CD4-positive, alpha-beta T cell treated with Interleukin-2 at 100 ng/mL for 4 hours (primary cell): ENCODE results near the gene PMFBP1.

ENCODE experiments used
- DNase-seq: peaks from one replicate; pipeline ENCODE4 v3.0.0-alpha.2; 2020; ENCODE audit warnings: low spot score

PMFBP1 gene

GRCh38 chr16:72182976-72183375 lies 11.0 kb upstream of the PMFBP1 start:
- DNase-seq = no peak

- DNase-seq = no peak
These were observed 7.4 kb upstream of the PMFBP1 start for GRCh38 chr16:72179204-72179970.

- DNase-seq = no peak
These were observed 2.8 kb upstream of the PMFBP1 start for GRCh38 chr16:72174726-72175125.

DNA sequence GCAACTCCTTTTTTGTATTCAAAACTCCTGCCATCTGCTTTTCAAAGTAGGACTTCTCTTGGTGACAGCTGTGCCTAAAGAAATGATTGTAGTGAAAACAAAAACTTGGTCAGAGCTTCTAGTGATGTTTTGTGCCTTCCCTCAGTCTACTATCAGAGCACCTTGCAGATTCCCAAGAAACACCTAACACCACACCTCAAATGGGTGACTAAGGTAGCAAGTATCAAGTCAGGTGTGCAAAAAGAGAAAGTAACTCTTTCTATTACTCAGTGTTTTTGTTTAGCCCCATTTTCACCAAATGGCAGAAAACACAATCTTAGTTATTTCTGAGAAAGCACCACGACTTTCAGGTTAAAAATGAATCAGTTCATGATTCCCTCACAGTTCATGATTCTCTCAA lies 2.0 kb upstream of the PMFBP1 start:
- no peak for DNase-seq

- no peak for DNase-seq
These were observed 719 bp downstream of the PMFBP1 start for GRCh38 chr16:72171236-72171635.

- no peak for DNase-seq
These were observed 2.2 kb downstream of the PMFBP1 start for GRCh38 chr16:72169708-72170107.

GRCh38 chr16:72168365-72168764 lies 3.6 kb downstream of the PMFBP1 start:
- DNase-seq = no peak

GRCh38 chr16:72166954-72167561 lies 4.9 kb downstream of the PMFBP1 start:
- no peak for DNase-seq

GRCh38 chr16:72166151-72166550 lies 5.8 kb downstream of the PMFBP1 start:
- DNase-seq = no peak

GRCh38 chr16:72164691-72165090 lies 7.3 kb downstream of the PMFBP1 start:
- no peak for DNase-seq

DNA sequence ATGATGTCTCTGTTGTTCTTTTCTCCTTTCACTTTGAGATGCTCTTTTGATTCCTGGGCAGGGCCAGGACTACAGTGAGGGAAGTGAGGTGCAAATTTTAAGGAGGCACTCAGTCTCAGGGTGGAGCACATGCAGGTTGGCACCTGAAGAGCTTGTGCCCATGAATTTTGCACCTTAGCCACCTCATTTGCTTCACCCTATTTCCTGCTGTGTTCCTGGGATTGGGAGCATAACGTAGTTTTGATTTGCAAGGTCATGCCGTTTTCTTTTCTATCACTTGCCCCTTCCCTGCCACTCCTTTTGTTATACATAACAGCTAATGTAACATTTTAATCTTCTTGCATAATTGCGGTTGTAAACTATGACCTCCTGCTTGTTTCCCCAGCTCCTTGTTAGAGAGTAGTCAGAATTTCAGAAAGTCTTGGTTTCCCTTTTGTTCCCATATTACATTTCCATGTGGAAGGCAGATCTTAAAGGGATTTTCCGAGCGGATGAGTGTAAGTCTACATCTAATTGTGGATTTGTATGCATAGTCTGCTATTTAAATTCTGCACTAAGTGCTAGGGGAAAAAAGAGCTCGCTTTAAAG lies 9.8 kb downstream of the PMFBP1 start:
- no peak for DNase-seq

GRCh38 chr16:72159801-72160200 lies 12.2 kb downstream of the PMFBP1 start:
- DNase-seq = no peak

- no peak for DNase-seq
These were observed 12.6 kb downstream of the PMFBP1 start for GRCh38 chr16:72159386-72159785.

DNA sequence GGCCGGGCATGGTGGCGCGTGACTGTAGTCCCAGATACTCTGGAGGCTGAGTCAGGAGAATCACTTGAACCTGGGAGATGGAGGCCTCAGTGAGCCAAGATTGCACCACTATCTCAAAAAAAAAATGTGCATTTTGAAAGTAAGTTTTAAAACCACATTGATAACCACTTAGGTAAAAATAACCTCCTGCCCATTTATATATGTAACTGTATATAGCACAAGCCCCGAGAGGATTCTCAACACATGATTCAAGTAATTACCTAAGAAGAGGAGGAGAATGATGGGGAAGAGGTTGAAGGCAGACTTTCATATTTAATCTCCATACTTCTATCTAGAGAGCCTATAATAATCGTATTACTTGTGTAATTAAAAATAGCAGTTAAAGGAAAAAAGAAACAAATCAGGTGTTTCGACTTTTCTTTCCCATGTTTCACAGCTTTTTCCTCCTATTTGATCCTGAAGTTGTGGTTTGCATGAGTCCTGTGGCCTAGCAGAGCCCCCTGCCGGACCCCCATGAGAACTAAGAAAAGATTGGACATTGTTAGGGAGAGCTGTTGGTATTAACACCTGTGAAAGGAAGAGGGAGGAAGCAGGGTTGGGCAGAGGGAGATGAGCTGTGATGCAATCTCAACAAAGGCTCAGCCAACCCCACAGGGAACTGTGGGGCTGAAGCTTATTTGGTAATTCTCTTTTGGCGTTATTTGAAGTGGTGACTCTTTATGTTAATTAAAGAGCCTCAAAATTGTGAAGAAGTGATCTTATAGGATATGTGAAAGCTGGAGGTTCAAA lies 22.1 kb downstream of the PMFBP1 start:
- DNase-seq = no peak

DNA sequence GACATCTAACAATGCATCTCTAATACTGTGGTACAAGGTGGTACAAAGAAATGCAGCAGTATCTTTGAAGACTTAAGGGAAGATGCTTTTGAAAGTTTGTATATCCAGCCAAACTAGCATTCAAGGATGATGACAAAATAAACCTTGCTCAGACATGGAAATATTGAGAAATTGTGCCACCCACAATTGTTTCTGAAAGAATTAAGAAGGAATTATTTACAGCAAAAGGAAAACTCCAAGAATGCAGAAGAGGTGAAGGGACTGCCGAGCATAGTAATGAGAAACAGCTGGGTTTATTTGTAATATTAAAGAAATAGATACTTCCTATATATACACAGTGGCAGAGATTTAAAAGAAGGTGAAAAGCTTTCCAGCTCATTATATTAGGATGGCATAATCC lies 29.5 kb downstream of the PMFBP1 start:
- no peak for DNase-seq

GRCh38 chr16:72139908-72140307 lies 32.0 kb downstream of the PMFBP1 start:
- DNase-seq = no peak

- no peak for DNase-seq
These were observed 33.8 kb downstream of the PMFBP1 start for GRCh38 chr16:72138064-72138572.

DNA sequence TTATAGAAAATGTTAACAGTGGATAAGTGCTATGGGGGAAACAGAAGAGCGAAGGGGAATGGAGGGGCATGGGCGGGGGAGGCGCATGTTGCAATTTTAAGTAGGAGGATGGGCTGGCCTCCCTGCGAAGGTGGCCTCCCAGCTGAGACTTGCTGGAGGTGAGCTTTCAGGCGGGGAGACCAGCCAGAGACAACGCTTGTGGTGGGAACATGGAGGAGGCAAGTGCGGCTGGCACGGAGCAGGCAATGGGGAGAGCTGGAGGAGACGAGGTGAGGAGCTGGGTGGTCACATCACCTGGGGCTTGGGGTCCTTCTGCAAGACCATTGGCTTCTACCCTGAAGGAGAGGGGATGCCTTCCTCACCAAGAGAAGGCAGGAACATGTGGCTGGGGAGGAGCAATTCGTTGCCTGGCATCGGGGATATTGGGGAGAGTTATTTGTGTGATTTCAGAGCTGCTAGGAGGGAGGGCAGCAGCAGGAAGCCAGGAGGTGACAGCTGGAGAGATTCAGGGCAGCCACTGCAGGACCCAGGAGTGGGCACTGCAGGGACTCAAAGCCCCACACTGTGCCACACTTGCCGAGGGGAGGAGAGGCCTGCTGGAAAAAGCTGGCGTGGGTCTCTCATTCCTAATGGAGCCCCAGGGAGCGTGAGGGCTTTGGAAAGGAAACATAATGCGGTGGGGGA lies 34.4 kb downstream of the PMFBP1 start:
- no peak for DNase-seq

DNA sequence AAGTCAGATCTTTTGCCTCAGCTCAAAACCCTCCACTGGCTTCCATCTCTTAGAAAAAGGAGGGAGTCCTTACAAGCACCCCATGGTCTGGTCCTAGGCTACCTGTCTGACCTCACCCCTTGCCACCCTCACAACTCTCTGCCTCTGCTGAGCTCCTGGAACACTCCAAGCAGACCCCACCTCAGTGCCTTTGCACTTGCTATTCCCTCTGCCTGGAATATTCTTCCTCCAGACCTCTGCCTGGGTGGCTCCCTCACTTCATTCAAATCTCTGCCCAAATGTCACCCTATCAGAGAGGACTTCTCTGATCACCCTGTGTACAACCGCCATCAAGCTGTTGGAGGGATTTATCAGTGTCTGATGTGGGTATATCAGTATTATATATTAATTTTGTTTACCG lies 37.4 kb downstream of the PMFBP1 start:
- DNase-seq = no peak

GRCh38 chr16:72132726-72133125 lies 39.2 kb downstream of the PMFBP1 start:
- no peak for DNase-seq

DNA sequence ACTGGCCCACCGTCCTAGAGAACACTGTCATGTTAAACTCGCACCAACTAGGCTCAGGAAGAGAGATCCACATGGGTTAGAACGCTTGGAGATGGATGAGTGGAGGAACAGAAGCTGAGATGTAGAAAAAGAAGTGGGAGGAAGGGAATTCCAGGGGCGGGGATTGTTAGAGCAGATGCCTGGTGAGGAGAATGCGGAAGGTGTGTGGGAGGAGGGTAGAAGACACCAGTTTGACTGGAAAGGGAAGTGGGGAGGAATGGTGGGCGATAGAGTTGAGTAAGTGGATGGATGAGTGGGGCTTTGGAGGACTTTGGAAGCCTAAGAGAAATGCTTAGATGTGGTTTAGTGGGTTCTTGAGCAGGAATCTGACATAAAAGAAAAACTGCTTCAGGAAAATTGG lies 40.9 kb downstream of the PMFBP1 start:
- DNase-seq = no peak
